Testis (tissue), 3 donors: ENCODE measurements around the gene CRIP2. TPM values are rescaled to one million over a fixed set of nuclear protein-coding genes. Genes with fewer than 3 reads are reported as not detected.

Experiments
- DNase-seq: peaks from one replicate; pipeline ENCODE4 v3.0.0-alpha.2; 2019
- H3K27ac ChIP-seq, 2 donors: fragments of 200-600 bp; sonication (generic); one replicate each; pipeline ENCODE4 v1.5.1; 2019
- H3K27me3 ChIP-seq: fragments of 200-600 bp; sonication (generic); one replicate; pipeline ENCODE4 v1.5.1; 2019
- H3K36me3 ChIP-seq: fragments of 200-600 bp; sonication (generic); one replicate; pipeline ENCODE4 v1.5.1; 2017; ENCODE audit warnings: low read depth; ENCODE audit errors: missing control alignments
- H3K4me1 ChIP-seq: fragments of 200-600 bp; sonication (generic); one replicate; pipeline ENCODE4 v1.5.1; 2019
- H3K4me3 ChIP-seq, 2 donors: fragments of 200-600 bp; sonication (generic); one replicate each; pipeline ENCODE4 v1.5.1; 2017 to 2019
- H3K9me3 ChIP-seq: fragments of 200-600 bp; sonication (generic); one replicate; pipeline ENCODE4 v1.5.1; 2017
- CTCF ChIP-seq, 3 experiments: fragments of 450-650 bp in 2 of 3; fragments of 200-600 bp in 1 of 3; sonication (generic) in 1 of 3; IDR thresholded peaks; one replicate each; pipeline ENCODE4 v1.5.1; 2016 to 2019; ENCODE audit warnings: antibody characterized with exemption in 3 of 3, mild to moderate bottlenecking in 2 of 3, moderate library complexity in 1 of 3
- POLR2A ChIP-seq: fragments of 450-650 bp; IDR thresholded peaks from one replicate; pipeline ENCODE4 v1.6.1; 2017; ENCODE audit warnings: antibody characterized with exemption, mild to moderate bottlenecking, moderate library complexity
- WGBS, 2 donors: methylation state at CpG; one replicate each; pipeline ENCODE4 v1.1.5; 2018; 5-methylcytosine and 5-hydroxymethylcytosine counted together
- intact Hi-C: fragments of 100-400 bp; cut with DNase I; formaldehyde crosslinking; loops from one replicate; pipeline ENCODE4 v1.15.1; 2023; ENCODE audit warnings: low total_unique reads
- polyA plus RNA-seq: library from polyadenylated mRNA; stranded (reverse); fragments of 350-450 nt; fragmentation: Illumina TruSeq; extraction: RNeasy Lipid Tissue Mini Kit (QIAGEN cat#74804); gene quantifications from one replicate; pipeline ENCODE4 v1.2.3, GENCODE V29; 2014; ENCODE audit warnings: low read depth, low replicate concordance; ENCODE audit not compliant: insufficient read depth
- total RNA-seq, 2 donors: library from RNA; depleted of rRNA; stranded (reverse); fragments of >200 nt; gene quantifications; one replicate each; pipeline ENCODE4 v1.2.3, GENCODE V29; 2016

Gene CRIP2
- total and polyA plus RNA-seq, 3 donors from 2014 or later = 114 to 159 (median 121) TPM

- Histone ChIP-seq H3K36me3 (no peaks in the 10 kb centered on the region), H3K4me3 (no peak overlapping the region), H3K27ac (no peak overlapping the region), H3K27me3 (no peaks in the 10 kb centered on the region), H3K9me3 (no peaks in the 10 kb centered on the region), H3K4me1 (peaks cover 27% of the 10 kb centered on the region)
- no peak for DNase-seq
- intact Hi-C loops = no loop called here
- TF ChIP-seq CTCF (IDR thresholded peaks at IDR 0.05) = no peak
- TF ChIP-seq POLR2A = no peak
- 66 to 83% methylated on average over 2 to 19 of the region's 19 CpGs for WGBS, 2 donors
These were observed 5.9 kb upstream of the CRIP2 start for GRCh38 chr14:105468621-105469241.

GRCh38 chr14:105469456-105470349, 4.9 kb upstream of the CRIP2 start:
- no peak overlapping the region for H3K4me3 ChIP-seq
- no peaks in the 10 kb centered on the region for H3K36me3 ChIP-seq
- H3K9me3 ChIP-seq = no peaks in the 10 kb centered on the region
- no peak overlapping the region for H3K27ac ChIP-seq
- intact Hi-C loops = no loop called here
- H3K4me1 ChIP-seq = peaks cover 32% of the 10 kb centered on the region
- TF ChIP-seq CTCF (IDR thresholded peaks at IDR 0.05) (no peak), POLR2A (no peak)
- H3K27me3 ChIP-seq = no peaks in the 10 kb centered on the region
- DNase-seq = no peak
- WGBS, 2 donors = 88 to 91% methylated on average over 30 to 54 of the region's 54 CpGs

- 78 to 91% methylated on average over 22 to 34 of the region's 34 CpGs for WGBS, 2 donors
- H3K27me3 ChIP-seq = no peaks in the 10 kb centered on the region
- no peaks in the 10 kb centered on the region for H3K9me3 ChIP-seq
- peaks cover 38% of the 10 kb centered on the region for H3K4me1 ChIP-seq
- intact Hi-C loops = no loop called here
- H3K36me3 ChIP-seq = no peaks in the 10 kb centered on the region
- no peak overlapping the region for H3K27ac ChIP-seq
- TF ChIP-seq POLR2A = no peak
- no peak overlapping the region for H3K4me3 ChIP-seq
- no peak for DNase-seq
These were observed 4.0 kb upstream of the CRIP2 start for GRCh38 chr14:105470350-105471296.

- no peak for TF ChIP-seq POLR2A
- TF ChIP-seq CTCF (IDR thresholded peaks at IDR 0.05) = no peak
- H3K36me3 ChIP-seq = no peaks in the 10 kb centered on the region
- no peak overlapping the region for H3K4me3 ChIP-seq
- intact Hi-C loops = no loop called here
- no peak for DNase-seq
- peaks cover 46% of the 10 kb centered on the region for H3K4me1 ChIP-seq
- 58% methylated on average over 14 of the region's 19 CpGs; no CpG with 5 or more reads in 1 of the 2 donors for WGBS, 2 donors
- no peak overlapping the region for H3K27ac ChIP-seq
- H3K27me3 ChIP-seq = no peaks in the 10 kb centered on the region
- H3K9me3 ChIP-seq = no peaks in the 10 kb centered on the region
These were observed 3.3 kb upstream of the CRIP2 start for GRCh38 chr14:105471297-105471821.
